Endothelial cell of hepatic sinusoid (primary cell): ENCODE data around the gene CPA2.
"Not testable (repeated sequence)": the region's sequence is repeated elsewhere in the genome, so short reads cannot be mapped to it uniquely, and the experiment has no call there.

Experiments used
- in situ Hi-C: cut with HindIII; loops from 2 replicates; pipeline ENCODE4 v1.10.0; 2017; ENCODE audit warnings: low sequenced_read_pairs

Gene CPA2

GRCh38 chr7:130304878-130305277 lies 38.2 kb downstream of the CPA2 start:
- in situ Hi-C loops, result no loop called here

DNA sequence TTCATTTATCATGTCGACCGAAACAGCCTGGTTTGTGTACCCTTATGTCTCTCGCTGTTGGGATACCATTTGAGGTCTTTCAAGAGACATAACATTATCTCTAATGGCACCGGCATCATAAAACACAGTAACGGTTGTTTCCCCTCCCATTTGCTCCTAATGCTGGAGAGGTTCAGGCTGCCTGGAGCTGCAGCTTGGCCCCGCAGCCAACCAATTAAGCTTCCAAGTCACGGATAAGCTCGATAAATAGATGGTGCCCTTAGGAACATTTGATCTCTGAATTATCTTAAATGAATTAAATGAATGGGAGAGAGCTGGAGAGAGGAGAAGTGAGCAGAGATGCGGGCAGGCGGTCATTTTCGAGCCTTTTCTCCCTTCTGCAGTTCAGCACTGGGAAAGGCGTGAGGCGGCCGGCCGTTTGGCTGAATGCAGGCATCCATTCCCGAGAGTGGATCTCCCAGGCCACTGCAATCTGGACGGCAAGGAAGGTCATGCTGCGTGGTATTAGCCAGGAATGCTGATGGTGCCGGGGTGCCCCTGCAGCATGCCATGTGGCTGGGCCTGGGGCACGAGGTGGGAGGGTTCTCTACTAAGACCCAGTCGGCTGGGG lies 38.9 kb downstream of the CPA2 start:
- in situ Hi-C loops, result no loop called here

DNA sequence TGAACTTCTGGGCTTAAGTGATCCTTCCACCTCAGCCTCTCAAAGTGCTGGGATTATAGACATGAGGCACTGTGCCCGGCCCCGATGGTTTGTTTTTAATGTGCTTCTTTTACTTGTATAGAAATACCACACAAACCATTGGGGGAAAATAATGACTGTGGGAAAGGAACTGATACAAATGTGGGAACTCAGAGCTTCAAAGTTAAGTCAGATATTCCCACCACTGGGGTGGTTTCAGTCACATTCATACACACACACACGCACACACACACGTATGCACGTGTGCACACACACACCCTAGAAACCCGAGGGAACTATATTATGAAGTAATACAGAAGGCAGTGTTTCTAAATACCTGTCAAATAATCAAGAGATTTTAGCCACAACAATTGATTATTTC lies 43.3 kb downstream of the CPA2 start:
- in situ Hi-C loops, result no loop called here

DNA sequence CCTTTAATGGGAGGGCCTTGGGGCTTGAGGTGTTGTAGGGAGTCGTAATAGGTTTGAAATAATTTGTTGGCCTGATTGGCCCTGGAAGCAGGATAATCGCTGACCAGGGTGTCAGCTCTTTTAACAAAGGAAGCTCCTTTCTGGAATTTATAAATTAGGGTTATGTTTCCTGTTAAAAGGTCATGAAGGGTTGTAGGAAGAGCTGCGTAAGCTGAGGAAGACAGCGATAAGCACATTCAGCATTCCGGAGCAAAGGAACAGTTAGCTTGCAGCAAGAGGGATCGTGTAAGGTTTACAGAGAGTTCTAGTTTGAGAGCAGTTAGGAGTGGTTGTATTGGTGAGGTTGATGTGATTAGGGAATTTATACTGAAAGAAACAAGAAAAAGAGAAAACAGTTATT lies 47.6 kb downstream of the CPA2 start:
- in situ Hi-C loops, result no loop called here

DNA sequence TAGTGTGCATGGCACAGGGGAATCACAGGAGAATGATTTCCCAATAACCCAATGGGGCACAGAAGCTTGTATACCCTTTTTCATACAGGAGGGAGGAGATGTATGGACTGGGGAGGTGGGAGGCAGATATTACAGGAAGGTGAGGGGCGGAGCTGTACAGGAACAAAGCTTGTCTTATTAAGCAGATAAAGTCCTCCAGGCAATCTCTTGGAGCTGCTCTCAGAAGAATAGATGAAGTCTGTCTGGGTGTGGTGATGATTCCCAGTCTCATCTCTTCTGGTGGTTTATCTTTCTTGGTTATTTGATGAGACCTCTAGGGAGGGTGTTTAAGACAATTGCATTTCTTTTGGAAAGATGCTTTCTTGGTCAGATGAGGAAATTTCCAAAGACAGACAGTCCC lies 52.9 kb downstream of the CPA2 start:
- in situ Hi-C loops, result no loop called here

DNA sequence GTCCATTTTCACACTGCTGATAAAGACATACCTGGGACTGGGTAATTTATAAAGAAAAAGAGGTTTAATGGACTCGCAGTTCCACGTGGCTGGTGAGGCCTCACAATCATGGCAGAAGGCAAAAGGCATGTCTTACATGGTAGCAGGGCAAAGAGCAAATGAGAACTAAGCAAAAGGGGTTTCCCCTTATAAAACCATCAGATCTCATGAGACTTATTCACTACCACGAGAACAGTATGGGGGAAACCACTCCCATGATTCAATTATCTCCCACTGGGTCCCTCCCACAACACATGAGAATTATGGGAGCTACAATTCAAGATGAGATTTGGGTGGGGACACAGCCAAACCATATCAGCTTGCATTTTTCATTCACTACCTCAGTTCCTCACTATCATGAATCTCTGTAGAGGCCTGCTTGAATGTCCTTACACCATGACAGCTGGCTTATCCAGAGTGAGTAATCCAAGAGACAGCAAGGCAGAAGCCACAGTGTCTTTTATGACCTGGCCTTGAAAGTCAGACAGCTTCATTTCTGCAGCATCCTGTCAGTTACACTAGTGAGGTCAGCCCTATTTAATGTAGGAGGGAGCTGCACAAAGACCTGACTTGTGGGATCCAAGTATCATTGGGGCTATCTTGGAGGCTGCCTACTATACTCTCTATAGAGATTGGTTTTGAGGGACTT lies 55.0 kb downstream of the CPA2 start:
- in situ Hi-C loops, result not testable (repeated sequence)

GRCh38 chr7:130322615-130323014 lies 56.0 kb downstream of the CPA2 start:
- in situ Hi-C loops, result no loop called here

GRCh38 chr7:130324306-130324943 lies 57.8 kb downstream of the CPA2 start:
- in situ Hi-C loops, result no loop called here

DNA sequence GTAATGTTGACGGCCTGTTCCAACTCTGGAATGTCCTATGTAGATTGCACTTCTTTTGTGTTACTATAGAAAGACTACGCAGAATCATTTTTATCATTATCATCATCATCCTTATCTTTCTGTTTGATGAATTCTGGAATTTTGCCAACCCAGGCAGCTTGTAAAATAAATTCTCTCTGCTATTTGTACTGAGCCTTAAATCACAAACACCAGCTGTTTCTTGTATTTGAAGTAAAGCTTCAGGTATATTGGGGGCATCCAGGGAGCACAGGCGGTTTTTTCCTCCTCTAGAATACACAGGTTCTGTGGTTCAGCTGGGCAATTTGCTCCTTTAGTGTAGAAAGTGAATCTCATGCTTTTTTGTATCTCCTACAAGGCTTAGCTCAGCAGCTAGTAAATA lies 63.0 kb downstream of the CPA2 start:
- in situ Hi-C loops, result no loop called here

- in situ Hi-C loops, result no loop called here
These were observed 65.8 kb downstream of the CPA2 start for GRCh38 chr7:130332259-130333053.

DNA sequence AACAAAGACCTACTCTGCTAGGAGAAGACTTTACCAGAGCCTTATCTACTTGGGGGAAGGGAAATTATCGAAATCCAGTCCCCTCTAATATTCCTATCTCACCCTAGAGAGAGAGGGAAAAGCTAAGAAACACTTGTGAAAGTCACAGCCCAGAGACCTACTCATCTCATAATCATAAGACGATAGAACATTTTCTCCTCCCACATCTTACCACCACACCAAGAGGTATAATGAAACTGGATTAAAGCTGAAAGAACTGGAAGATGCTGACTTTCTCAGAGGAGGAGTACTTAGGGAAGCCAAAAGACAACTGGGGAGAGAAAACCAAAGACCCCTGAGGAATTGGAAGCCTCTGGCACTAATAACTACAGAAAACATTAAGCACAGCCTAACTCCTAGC lies 67.2 kb downstream of the CPA2 start:
- in situ Hi-C loops, result no loop called here

DNA sequence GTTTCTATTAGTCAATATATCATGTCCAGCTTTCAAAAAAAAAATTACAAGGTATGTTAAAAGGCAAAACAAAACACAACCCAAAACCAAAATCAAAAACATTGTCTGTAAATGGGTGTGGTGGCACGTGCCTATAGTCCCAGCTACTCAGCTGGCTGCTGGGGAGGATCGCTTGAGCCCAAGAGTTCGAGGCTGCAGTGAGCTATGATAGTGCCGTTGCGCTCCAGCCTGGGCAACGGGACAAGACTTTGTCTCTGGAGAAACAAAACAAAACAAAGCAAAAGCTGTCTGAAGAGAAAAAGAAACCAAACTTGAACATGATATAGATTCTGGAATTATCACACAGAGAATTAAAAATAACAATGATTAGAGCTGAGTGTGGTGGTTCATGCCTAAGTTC lies 67.6 kb downstream of the CPA2 start:
- in situ Hi-C loops, result no loop called here

- in situ Hi-C loops, result no loop called here
These were observed 70.8 kb downstream of the CPA2 start for GRCh38 chr7:130337410-130337971.

DNA sequence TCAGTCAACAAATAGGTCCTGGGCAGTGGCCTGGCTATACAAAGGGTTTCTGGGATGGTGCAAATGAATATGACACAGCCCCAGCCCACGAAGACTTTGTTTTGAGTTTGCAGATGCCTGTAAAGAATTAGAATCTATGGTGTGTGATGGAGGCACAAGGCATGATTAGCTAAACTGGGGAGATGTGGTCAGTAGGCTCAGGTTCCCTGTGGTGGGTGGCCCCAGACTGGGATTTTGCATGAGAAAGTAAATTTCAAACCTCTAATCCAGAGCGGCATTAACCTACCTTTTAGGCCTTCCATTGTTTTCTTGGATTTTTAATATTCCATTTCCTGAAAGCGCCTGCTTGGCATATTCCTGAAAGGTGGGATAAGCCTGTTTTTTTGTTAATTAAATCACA lies 71.6 kb downstream of the CPA2 start:
- in situ Hi-C loops, result no loop called here
